Measurements from ENCODE around the gene ARHGEF2.
"Not testable (repeated sequence)": the region's sequence is repeated elsewhere in the genome, so short reads cannot be mapped to it uniquely, and the experiment has no call there.

Gene ARHGEF2

GRCh38 chr1:155934097-155934935 lies 44.0 kb downstream of the ARHGEF2 start, which contains the start of gene KHDC4:
KHDC4 (minus strand) TSS chr1:155934413; CDS start chr1:155934373, 40 bp downstream.
- Histone ChIP-seq H3K36me3 (ENCODE audit: control insufficient read depth, insufficient read depth, low read length) (peaks cover 6% of the 10 kb centered on the region), H3K4me3 (replicated peaks; ENCODE audit: low read depth, low read length) (peak within 1 kb of the TSS; percentile 95), H3K27me3 (replicated peaks; ENCODE audit: control insufficient read depth, insufficient read depth, low read length) (no peaks in the 10 kb centered on the region)
- peak; percentile 93 for DNase-seq (ENCODE audit: extremely low read depth, insufficient read length)
- peak; percentile 6 for TF ChIP-seq CTCF (IDR thresholded peaks at IDR 0.05; ENCODE audit: insufficient read depth, low read length, poor library complexity, severe bottlenecking)

- no peak for TF ChIP-seq CTCF (IDR thresholded peaks at IDR 0.05; ENCODE audit: insufficient read depth, low read length, poor library complexity, severe bottlenecking)
- Histone ChIP-seq H3K36me3 (ENCODE audit: control insufficient read depth, insufficient read depth, low read length) (peaks cover 6% of the 10 kb centered on the region), H3K4me3 (replicated peaks; ENCODE audit: low read depth, low read length) (peak overlapping the region; percentile 95), H3K27me3 (replicated peaks; ENCODE audit: control insufficient read depth, insufficient read depth, low read length) (no peaks in the 10 kb centered on the region)
- no peak for DNase-seq (ENCODE audit: extremely low read depth, insufficient read length)
Observed at GRCh38 chr1:155933591-155934096, 44.7 kb downstream of the ARHGEF2 start.

GRCh38 chr1:155932487-155932886 lies 45.9 kb downstream of the ARHGEF2 start:
- DNase-seq (ENCODE audit: extremely low read depth, insufficient read length): no peak
- H3K27me3 ChIP-seq (replicated peaks; ENCODE audit: control insufficient read depth, insufficient read depth, low read length): no peaks in the 10 kb centered on the region
- peaks cover 6% of the 10 kb centered on the region for H3K36me3 ChIP-seq (ENCODE audit: control insufficient read depth, insufficient read depth, low read length)
- TF ChIP-seq CTCF (IDR thresholded peaks at IDR 0.05; ENCODE audit: insufficient read depth, low read length, poor library complexity, severe bottlenecking): no peak
- peak overlapping the region; percentile 24; the same call in 1 of the 2 replicates for H3K4me3 ChIP-seq (replicated peaks; ENCODE audit: low read depth, low read length)

DNA sequence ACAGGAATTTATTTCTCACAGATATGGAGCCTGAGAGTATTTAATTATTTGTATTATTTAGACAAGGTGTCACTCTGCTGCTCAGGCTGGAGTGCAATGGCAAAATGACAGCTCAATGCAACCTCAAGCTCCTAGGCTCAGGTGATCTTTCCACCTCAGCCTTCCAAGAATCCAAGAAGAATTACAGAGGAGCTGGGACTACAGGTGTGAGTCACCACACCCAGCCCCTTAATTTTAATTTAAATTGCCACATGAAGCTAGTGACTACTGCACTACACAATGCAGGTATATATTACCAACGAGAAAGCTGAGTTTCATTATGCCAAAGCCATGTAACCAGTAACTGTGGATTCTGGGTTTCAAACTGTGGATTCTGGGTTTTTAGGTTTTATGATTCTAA lies 46.3 kb downstream of the ARHGEF2 start:
- peak overlapping the region; percentile 34 for H3K4me3 ChIP-seq (replicated peaks; ENCODE audit: low read depth, low read length)
- no peak for DNase-seq (ENCODE audit: extremely low read depth, insufficient read length)
- peaks cover 9% of the 10 kb centered on the region for H3K36me3 ChIP-seq (ENCODE audit: control insufficient read depth, insufficient read depth, low read length)
- no peak for TF ChIP-seq CTCF (IDR thresholded peaks at IDR 0.05; ENCODE audit: insufficient read depth, low read length, poor library complexity, severe bottlenecking)
- H3K27me3 ChIP-seq (replicated peaks; ENCODE audit: control insufficient read depth, insufficient read depth, low read length): no peaks in the 10 kb centered on the region

DNA sequence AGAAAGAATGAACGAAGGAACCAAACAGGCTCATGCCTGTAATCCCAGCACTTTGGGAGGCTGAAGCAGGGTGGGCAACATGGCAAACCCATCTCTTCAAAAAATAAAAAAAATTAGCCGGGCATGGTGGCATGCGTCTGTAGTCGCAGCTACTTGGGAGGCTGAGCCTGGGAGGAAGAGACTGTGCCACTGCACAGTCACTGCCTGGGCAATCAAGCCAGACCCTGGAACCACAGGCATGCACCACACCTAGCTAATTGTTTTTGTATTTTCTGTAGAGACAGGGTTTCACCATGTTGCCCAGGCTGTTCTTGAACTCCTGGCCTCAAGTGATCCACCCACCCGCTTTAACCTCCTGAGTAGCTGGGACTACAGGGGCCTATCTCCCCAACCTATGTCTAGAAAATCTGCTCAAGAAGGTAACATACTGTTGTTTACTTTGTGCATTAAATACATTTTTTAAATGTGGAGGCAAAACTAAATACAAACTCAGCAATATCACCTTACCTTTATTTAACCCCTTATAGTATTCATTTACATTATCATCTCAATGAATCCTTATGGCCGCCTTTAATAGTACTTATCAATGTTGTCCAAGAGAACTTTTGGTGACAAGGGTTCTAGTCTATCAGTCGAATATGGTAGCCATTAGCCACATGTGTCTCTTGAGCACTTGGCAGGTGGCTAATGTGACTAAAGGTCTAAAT lies 46.9 kb downstream of the ARHGEF2 start:
- Histone ChIP-seq H3K27me3 (replicated peaks; ENCODE audit: control insufficient read depth, insufficient read depth, low read length) (no peaks in the 10 kb centered on the region), H3K4me3 (replicated peaks; ENCODE audit: low read depth, low read length) (peak overlapping the region; percentile 34), H3K36me3 (ENCODE audit: control insufficient read depth, insufficient read depth, low read length) (peaks cover 13% of the 10 kb centered on the region)
- no peak for DNase-seq (ENCODE audit: extremely low read depth, insufficient read length)
- no peak for TF ChIP-seq CTCF (IDR thresholded peaks at IDR 0.05; ENCODE audit: insufficient read depth, low read length, poor library complexity, severe bottlenecking)

GRCh38 chr1:155930725-155931124 lies 47.6 kb downstream of the ARHGEF2 start:
- H3K27me3 ChIP-seq (replicated peaks; ENCODE audit: control insufficient read depth, insufficient read depth, low read length); DNase-seq (ENCODE audit: extremely low read depth, insufficient read length); H3K4me3 ChIP-seq (replicated peaks; ENCODE audit: low read depth, low read length): not testable (repeated sequence)
- peaks cover 16% of the 10 kb centered on the region for H3K36me3 ChIP-seq (ENCODE audit: control insufficient read depth, insufficient read depth, low read length)
